ACC112 (cell line): ENCODE data around the gene CCT5.

Experiments
- H2AFZ ChIP-seq: fragments of 200-600 bp; sonication (generic); one replicate; pipeline ENCODE4 v1.6.0; 2017; ENCODE audit warnings: antibody characterized with exemption, low read length; ENCODE audit not compliant: unreplicated experiment
- H3K27ac ChIP-seq: fragments of 200-600 bp; sonication (generic); 2 replicates; pipeline ENCODE4 v1.5.1; 2014; ENCODE audit warnings: low read depth, mild to moderate bottlenecking, antibody characterized with exemption, low read length, moderate library complexity
- H3K27me3 ChIP-seq: fragments of 200-600 bp; sonication (generic); 2 replicates; pipeline ENCODE4 v1.6.1; 2014; ENCODE audit warnings: mild to moderate bottlenecking, antibody characterized with exemption, low read length, moderate library complexity, mixed read lengths; ENCODE audit not compliant: insufficient read depth
- H3K36me3 ChIP-seq: fragments of 200-600 bp; sonication (generic); 2 replicates; pipeline ENCODE4 v1.6.1; 2016; ENCODE audit warnings: mild to moderate bottlenecking, antibody characterized with exemption, low read length, moderate library complexity, mixed read lengths; ENCODE audit not compliant: insufficient read depth
- H3K4me1 ChIP-seq: fragments of 200-600 bp; sonication (generic); one replicate; pipeline ENCODE4 v1.6.1; 2016; ENCODE audit warnings: low read length, mixed read lengths; ENCODE audit not compliant: insufficient read depth, unreplicated experiment, control insufficient read depth
- H3K4me3 ChIP-seq: fragments of 200-600 bp; sonication (generic); 2 replicates; pipeline ENCODE4 v1.5.1; 2014; ENCODE audit warnings: mild to moderate bottlenecking, low read depth, low read length
- H3K79me2 ChIP-seq: fragments of 200-600 bp; sonication (generic); one replicate; pipeline ENCODE4 v1.6.0; 2016; ENCODE audit warnings: low read length; ENCODE audit not compliant: control insufficient read depth, unreplicated experiment, insufficient read depth

The CCT5 gene

GRCh38 chr5:10288592-10289219, 38.6 kb downstream of the CCT5 start:
- Histone ChIP-seq H2AFZ (no peak overlapping the region), H3K4me1 (no peaks in the 10 kb centered on the region), H3K36me3 (no peaks in the 10 kb centered on the region), H3K27ac (no peak overlapping the region), H3K4me3 (no peak overlapping the region), H3K27me3 (no peaks in the 10 kb centered on the region), H3K79me2 (no peaks in the 10 kb centered on the region)

- no peaks in the 10 kb centered on the region for H3K79me2 ChIP-seq
- H3K36me3 ChIP-seq = no peaks in the 10 kb centered on the region
- H3K27me3 ChIP-seq = no peaks in the 10 kb centered on the region
- H2AFZ ChIP-seq = no peak overlapping the region
- H3K4me3 ChIP-seq = no peak overlapping the region
- H3K4me1 ChIP-seq = no peaks in the 10 kb centered on the region
- H3K27ac ChIP-seq = no peak overlapping the region
These were observed 39.3 kb downstream of the CCT5 start for GRCh38 chr5:10289353-10289752.

- no peaks in the 10 kb centered on the region for H3K36me3 ChIP-seq
- H3K27ac ChIP-seq = no peak overlapping the region
- H2AFZ ChIP-seq = no peak overlapping the region
- H3K4me1 ChIP-seq = no peaks in the 10 kb centered on the region
- no peaks in the 10 kb centered on the region for H3K27me3 ChIP-seq
- no peak overlapping the region for H3K4me3 ChIP-seq
- no peaks in the 10 kb centered on the region for H3K79me2 ChIP-seq
These were observed 39.9 kb downstream of the CCT5 start for GRCh38 chr5:10289991-10290390.

GRCh38 chr5:10290438-10290837, 40.4 kb downstream of the CCT5 start:
- Histone ChIP-seq H3K36me3 (no peaks in the 10 kb centered on the region), H3K4me3 (no peak overlapping the region), H2AFZ (no peak overlapping the region), H3K27me3 (no peaks in the 10 kb centered on the region), H3K79me2 (no peaks in the 10 kb centered on the region), H3K4me1 (no peaks in the 10 kb centered on the region), H3K27ac (no peak overlapping the region)

- H3K4me3 ChIP-seq = no peak overlapping the region
- no peaks in the 10 kb centered on the region for H3K36me3 ChIP-seq
- H3K79me2 ChIP-seq = no peaks in the 10 kb centered on the region
- no peak overlapping the region for H3K27ac ChIP-seq
- H3K27me3 ChIP-seq = no peaks in the 10 kb centered on the region
- no peak overlapping the region for H2AFZ ChIP-seq
- no peaks in the 10 kb centered on the region for H3K4me1 ChIP-seq
These were observed 41.7 kb downstream of the CCT5 start for GRCh38 chr5:10291692-10292339.

- no peak overlapping the region for H3K4me3 ChIP-seq
- no peaks in the 10 kb centered on the region for H3K27me3 ChIP-seq
- no peak overlapping the region for H2AFZ ChIP-seq
- H3K79me2 ChIP-seq = no peaks in the 10 kb centered on the region
- H3K27ac ChIP-seq = no peak overlapping the region
- no peaks in the 10 kb centered on the region for H3K4me1 ChIP-seq
- H3K36me3 ChIP-seq = no peaks in the 10 kb centered on the region
These were observed 44.0 kb downstream of the CCT5 start for GRCh38 chr5:10293907-10294662.

- Histone ChIP-seq H3K36me3 (no peaks in the 10 kb centered on the region), H3K4me1 (no peaks in the 10 kb centered on the region), H3K79me2 (no peaks in the 10 kb centered on the region), H3K27me3 (no peaks in the 10 kb centered on the region), H3K27ac (no peak overlapping the region), H2AFZ (no peak overlapping the region), H3K4me3 (no peak overlapping the region)
These were observed 45.7 kb downstream of the CCT5 start for GRCh38 chr5:10295619-10296326.

- Histone ChIP-seq H2AFZ (no peak overlapping the region), H3K27me3 (no peaks in the 10 kb centered on the region), H3K27ac (no peak overlapping the region), H3K4me3 (no peak overlapping the region), H3K79me2 (no peaks in the 10 kb centered on the region), H3K36me3 (no peaks in the 10 kb centered on the region), H3K4me1 (no peaks in the 10 kb centered on the region)
These were observed 47.6 kb downstream of the CCT5 start for GRCh38 chr5:10297646-10298204.

GRCh38 chr5:10300246-10300645, 50.2 kb downstream of the CCT5 start:
- Histone ChIP-seq H3K4me1 (no peaks in the 10 kb centered on the region), H2AFZ (no peak overlapping the region), H3K4me3 (no peak overlapping the region), H3K36me3 (no peaks in the 10 kb centered on the region), H3K27me3 (no peaks in the 10 kb centered on the region), H3K79me2 (no peaks in the 10 kb centered on the region), H3K27ac (no peak overlapping the region)

GRCh38 chr5:10301266-10301665, 51.2 kb downstream of the CCT5 start:
- H3K27ac ChIP-seq = no peak overlapping the region
- no peaks in the 10 kb centered on the region for H3K79me2 ChIP-seq
- H2AFZ ChIP-seq = no peak overlapping the region
- peaks cover 4% of the 10 kb centered on the region for H3K4me1 ChIP-seq
- H3K4me3 ChIP-seq = no peak overlapping the region
- no peaks in the 10 kb centered on the region for H3K27me3 ChIP-seq
- H3K36me3 ChIP-seq = no peaks in the 10 kb centered on the region
